Activated T-cell treated with anti-CD3 and anti-CD28 coated beads for 48 hours (primary cell): ENCODE results near the gene TOMM7.
A peak's percentile ranks its signal among the peaks of the same experiment; 100 is the strongest.

Experiments used
- DNase-seq: peaks from one replicate; pipeline ENCODE4 v3.0.0-alpha.2; 2020; ENCODE audit warnings: low read depth

Gene TOMM7

GRCh38 chr7:22822486-22823141, at the start of gene TOMM7:
TSS of gene TOMM7 (minus strand) at chr7:22822849. CDS start at chr7:22822779, 70 bp downstream.
- peak; percentile 81 for DNase-seq

GRCh38 chr7:22872096-22872807, 49.6 kb upstream of the TOMM7 start:
- no peak for DNase-seq

DNA sequence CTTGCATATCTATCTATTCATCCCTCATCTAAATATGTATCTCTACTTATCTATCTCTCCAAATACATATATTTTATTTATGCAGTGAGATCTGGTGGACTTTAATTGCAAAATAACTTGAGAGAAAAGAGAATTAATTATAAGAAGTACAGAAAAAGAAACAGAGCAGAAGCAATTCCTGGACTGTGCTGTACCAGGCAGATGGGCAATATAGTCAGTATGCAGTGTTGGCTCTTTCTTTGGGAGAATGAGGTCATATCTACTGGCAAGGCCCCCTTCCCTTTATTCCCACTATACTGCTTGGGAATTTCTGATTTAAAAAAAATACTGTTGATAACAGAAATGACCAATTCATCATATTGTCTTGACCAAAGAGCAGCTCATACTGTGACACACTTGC, 49.0 kb upstream of the TOMM7 start:
- DNase-seq, result no peak

DNA sequence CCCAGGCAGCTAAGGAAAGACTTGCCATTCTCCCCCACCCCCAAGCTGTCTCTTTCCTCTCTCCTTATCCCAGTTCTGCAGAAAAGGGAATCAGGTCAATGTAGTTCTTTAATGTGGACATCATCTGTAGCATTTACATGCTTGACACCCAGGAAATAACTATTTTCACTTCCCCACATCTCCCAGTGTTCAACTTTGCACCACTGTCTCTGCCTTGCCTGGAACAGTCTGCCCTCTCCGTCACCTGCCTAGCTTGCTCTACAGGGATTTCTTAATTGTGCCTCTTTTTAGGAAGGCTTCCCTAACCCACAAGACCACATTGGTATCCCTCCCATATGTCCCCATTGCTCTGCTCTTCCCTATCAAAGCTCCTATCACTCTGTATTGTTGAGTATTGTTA, 45.9 kb upstream of the TOMM7 start:
- no peak for DNase-seq

GRCh38 chr7:22867589-22867988, 44.9 kb upstream of the TOMM7 start:
- no peak for DNase-seq

GRCh38 chr7:22867003-22867402, 44.4 kb upstream of the TOMM7 start:
- DNase-seq, result no peak

DNA sequence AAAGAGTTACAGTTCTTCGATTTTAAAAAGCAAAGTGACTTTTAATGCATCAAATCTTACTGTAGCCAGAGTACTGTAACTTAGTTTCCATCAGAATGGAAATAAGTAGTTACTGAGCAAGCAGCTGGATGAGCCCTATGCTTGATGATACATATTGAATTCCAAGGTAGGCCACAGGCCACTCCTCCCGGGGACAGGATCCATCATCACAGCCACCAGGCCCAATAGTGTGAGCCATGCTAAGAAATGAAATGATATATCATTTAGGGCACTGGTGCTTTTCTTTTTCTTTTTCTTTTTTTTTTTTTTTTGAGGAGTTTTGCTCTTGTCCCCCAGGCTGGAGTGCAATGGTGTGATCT, 42.9 kb upstream of the TOMM7 start:
- DNase-seq, result no peak

GRCh38 chr7:22864855-22865601, 42.4 kb upstream of the TOMM7 start:
- no peak for DNase-seq

GRCh38 chr7:22864301-22864700, 41.7 kb upstream of the TOMM7 start:
- no peak for DNase-seq

DNA sequence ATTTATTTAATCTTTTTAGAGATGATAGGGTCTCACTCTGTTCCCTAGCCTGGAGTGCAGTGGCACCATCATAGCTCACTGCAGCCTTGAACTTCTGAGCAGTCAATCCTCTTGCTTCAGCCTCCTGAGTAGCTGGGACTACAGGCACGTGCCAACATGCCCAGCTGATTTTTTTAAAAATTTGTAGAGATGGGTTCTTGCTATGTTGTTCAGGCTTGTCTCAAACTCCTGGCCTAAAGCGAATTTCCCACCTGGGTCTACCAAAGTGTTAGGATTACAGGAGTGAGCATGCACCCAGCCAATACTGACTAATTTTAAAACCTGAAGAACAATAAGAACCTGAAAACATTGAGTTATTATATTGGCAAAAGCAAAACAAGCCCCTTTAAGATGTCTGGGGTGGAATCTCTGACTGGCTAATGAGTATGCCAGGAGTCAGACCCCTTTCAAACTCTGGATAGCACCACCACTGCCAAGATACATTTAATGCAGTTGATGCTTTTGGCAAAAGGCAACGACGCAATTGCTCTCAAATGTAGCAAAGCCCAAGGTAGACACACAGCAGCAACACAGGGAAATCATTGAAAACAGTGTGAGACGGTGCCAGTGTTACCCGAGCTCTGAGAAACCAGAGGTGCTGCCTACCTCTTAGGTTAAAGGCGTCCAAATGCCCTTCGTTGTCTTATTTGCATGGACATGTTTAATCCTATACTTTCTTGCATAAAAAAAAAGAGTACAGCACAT, 40.7 kb upstream of the TOMM7 start:
- no peak for DNase-seq

GRCh38 chr7:22861576-22861975, 38.9 kb upstream of the TOMM7 start:
- no peak for DNase-seq

DNA sequence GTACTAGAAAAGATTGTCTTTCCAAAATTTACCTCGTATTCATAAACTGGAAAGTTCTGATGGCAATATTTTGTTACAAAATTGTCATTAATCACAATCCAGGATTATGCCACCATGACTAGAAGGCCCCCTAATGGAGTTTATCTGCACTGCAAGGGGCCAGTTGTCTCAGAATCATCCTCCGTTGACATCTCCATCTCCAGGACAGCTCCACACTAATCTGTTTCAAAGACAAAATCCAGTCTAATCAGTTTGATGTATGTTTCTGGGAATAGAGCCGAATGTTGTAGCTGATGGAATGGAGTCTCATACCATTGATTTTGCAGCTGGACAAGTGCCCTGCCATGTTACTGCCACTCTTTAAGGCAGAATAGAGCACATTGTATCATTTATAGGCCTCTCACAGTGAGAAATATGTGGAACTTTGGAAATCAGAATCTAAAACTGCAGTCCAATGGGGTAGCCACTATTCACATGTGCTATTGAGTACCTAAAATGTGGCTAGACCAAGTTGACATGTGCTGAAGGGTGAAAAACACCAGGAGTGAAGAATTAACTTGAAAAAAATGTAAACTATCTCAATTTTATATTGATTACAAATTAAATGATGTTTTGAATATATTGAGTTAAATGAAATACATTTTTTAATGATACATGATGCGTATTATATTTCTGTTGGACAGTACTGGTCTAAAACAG, 38.3 kb upstream of the TOMM7 start:
- no peak for DNase-seq

DNA sequence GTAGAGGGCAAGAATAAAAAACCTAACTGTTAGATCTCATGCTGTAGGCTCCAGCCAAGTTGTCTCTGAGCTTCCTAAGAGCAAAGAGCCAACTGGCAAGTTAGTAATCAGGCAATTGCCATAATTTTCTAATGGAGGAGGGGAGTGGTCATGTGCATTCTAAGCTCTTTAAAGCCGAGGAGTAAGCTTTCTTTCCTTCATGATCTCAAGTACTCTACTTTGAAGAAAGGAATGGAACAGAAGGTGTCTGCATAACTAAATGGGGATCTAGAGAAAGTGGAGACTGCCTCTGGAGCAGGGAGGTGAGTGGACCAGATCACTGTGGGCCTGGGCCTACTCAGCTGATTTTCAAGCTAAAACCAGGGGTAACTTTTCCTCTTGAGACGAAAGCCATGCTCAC, 37.7 kb upstream of the TOMM7 start:
- no peak for DNase-seq

DNA sequence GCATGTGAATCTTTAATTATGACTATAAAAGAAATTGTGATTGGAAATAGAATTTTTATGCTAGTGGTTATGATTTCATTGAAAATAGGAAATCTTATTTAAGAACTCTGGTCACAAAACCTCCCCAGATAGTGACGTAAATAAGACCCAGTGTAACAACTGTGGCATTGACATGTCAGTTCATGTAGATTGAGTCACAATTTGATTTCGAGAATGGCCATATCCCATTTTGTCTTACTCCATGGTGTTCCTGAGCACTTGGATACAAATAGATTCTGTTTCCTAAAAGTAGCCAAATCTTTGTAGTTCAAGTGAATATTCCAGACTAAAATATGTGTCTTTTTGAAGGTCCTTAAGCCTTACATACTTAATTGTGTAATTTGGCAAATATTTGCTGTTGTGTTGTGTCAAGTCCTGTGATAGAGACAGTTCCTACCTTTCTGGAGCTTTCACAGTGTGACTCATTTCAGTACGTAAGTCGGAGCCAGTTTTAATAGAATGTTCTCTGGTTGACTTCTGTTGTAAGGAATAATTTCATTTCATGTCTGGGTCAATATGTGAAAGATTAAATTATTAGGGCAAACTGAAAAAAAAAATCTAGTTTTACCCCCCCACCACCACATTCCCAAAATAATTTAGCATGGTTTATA, 37.1 kb upstream of the TOMM7 start:
- no peak for DNase-seq

DNA sequence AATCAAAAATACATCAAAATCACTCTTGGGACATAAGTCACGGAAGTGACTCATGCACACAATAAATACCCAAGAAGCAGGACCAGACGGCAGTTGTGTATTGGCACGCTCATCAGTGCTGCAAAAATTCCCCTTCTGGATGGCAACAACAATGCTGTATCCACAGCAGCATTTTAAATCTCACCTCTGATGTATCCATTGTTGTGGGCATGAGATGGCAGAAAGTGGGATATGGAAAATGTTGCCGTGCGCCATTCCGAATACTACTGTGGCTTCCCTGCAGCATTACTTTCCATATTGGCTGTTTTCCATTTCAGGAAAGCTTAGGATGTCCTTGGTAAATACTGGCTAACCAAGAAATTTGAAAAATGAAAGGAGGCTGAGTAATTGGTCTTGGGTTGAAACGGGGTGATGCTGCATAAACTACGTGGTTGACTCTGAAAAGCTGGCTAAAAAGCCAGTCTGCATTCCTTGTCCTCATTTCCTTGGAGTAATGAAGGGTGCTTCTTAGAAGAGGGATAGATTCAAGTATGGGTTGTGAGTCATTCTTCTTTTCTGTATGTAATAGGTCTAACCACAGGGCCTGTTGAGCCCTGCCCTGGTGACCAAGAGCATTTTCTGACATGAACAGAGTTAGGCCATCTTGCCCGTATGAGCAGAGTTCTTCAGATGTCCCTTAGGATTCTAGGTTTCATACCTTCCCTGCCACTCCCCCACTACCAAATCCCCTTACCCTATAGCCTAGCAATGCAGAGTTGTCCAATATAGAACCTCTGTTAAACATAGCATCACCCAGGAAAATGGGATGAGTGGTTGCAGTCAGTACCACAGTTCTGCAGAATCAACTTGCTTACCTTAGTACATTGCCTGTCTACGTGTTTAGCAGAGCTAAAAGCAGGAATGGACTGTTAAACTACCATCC, 36.3 kb upstream of the TOMM7 start:
- DNase-seq, result no peak

GRCh38 chr7:22858274-22858639, 35.6 kb upstream of the TOMM7 start:
- DNase-seq, result no peak

GRCh38 chr7:22856416-22856815, 33.8 kb upstream of the TOMM7 start:
- no peak for DNase-seq

DNA sequence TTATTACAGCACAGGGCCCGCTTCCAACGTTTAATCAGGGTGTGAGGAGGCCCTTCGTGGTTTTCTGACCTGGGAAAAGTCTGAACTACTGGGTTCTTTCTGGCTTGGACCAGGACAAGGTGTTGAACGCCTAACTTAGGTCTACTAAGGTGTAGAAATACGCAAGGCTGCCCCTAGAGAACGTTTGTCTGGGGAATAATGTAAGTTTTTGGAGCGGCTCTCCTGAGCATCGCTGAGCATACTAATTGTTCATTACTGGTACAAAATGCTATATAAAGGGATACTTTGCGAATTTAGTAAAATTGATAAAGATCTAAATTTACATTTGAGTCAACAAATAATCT, 32.4 kb upstream of the TOMM7 start:
- no peak for DNase-seq

DNA sequence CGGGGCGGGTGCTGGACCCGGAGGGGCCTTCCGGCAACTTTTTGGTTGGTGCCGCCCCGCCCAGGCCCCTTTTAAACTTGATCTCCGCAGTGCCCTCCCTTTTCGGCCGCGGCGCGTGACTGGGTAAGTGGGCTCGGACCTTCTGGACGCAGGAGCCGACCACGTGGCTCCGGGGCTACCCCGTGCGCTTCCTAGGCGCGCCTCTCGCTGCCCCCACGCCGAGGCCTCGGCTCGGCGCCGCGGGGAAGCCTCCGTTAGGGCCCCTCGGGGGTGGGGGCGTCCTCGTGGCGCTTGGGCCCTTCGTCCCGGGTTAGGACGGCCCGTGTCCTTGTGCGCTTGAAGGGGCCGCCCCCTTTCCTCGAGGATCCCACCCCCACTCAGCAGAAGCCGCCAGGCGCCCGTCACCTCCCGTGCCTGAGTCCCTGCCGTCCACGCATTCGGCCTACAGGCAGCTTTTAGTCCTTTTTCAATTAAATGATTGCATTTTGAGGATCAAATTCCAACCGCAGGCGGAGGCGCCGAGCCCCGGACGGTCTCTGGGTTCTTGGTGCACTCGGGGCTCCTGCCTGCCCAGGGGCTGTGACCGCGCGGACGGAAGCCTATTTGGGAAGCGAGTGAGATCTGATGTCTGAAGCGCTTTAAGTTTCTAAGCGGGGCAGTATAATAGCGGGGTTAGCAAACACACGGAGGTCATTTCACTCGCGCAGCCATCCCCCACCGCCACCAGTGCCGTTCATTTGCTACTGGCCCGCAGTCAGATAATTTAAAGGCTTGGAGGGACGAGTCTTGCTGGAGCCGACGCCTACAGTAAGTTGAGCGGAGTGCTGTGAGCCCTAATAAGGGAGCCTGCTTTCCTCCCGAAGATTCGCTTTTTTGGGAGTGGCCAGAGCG, 31.8 kb upstream of the TOMM7 start:
- DNase-seq, result peak; percentile 79
